ENCODE results near the gene TNFRSF9.
"Not testable (repeated sequence)": the region's sequence is repeated elsewhere in the genome, so short reads cannot be mapped to it uniquely, and the experiment has no call there.

TNFRSF9 gene

GRCh38 chr1:7970246-7970645 is 29.6 kb upstream of the TNFRSF9 start:
- no peak for DNase-seq (ENCODE audit: extremely low read depth, low read depth)
- no peak overlapping the region for H3K4me3 ChIP-seq (replicated peaks; ENCODE audit: low read depth, low read length)
- no peak for TF ChIP-seq CTCF (IDR thresholded peaks at IDR 0.05; ENCODE audit: low read depth, low read length, missing control alignments)

DNA sequence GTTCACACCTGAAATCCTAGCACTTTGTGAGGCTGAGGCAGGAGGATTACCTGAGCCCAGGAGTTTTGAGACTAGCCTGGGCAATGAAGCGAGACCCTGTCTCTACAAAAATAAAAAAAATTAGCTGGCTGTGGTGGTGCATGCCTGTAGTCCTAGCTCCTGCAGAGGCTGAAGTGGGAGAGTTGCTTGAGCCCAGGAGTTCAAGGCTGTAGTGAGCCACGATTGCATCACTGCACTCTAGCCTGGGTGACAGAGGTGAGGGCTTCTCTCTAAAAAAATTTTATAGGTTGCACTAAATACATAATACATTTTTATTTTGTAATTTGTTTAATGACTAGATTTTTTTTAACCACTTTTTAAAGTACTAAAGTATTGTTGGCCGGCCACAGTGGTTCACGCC is 27.0 kb upstream of the TNFRSF9 start:
- no peak overlapping the region for H3K4me3 ChIP-seq (replicated peaks; ENCODE audit: low read depth, low read length)
- DNase-seq (ENCODE audit: extremely low read depth, low read depth) = no peak
- no peak for TF ChIP-seq CTCF (IDR thresholded peaks at IDR 0.05; ENCODE audit: low read depth, low read length, missing control alignments)

DNA sequence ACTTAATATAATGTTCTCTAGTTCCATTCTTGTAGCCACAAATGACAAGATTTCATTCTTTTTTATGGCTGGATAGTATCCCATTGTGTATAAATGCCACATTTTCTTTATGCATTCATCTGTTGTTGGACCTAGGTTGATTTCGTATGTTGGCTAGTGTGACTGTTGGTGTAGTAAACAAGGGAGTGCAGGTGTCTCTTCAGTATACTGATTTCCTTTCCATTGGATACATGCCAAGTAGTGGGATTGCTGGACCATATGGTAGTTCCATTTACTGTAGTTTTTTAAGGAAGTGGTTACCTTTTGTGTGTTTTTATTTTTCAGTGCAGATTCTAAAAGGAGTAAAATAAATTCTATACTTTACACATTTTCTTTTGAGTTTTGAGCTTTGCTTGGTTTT is 26.6 kb upstream of the TNFRSF9 start:
- TF ChIP-seq CTCF (IDR thresholded peaks at IDR 0.05; ENCODE audit: low read depth, low read length, missing control alignments) = no peak
- H3K4me3 ChIP-seq (replicated peaks; ENCODE audit: low read depth, low read length) = no peak overlapping the region
- no peak for DNase-seq (ENCODE audit: extremely low read depth, low read depth)

DNA sequence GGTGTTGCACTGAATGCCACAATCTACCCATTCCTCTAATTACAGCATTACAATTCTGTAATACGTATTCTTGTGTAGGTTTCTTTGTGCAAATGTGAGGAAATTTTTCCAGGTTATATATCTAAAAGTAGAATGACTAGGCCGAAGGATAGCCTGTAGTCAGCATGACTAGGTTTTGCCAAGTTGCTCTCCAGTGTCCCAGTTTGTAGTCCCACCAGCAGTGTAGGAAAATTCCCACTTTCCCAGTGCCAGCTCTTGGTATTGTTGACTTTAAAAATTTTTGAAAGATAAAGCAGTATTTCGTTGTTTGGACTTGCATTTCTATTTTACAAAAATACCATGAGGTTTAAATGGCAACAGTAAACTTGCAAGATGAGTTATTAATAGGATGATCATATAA is 23.8 kb upstream of the TNFRSF9 start:
- TF ChIP-seq CTCF (IDR thresholded peaks at IDR 0.05; ENCODE audit: low read depth, low read length, missing control alignments) = no peak
- no peak for DNase-seq (ENCODE audit: extremely low read depth, low read depth)
- H3K4me3 ChIP-seq (replicated peaks; ENCODE audit: low read depth, low read length) = no peak overlapping the region

GRCh38 chr1:7963841-7964240 is 23.2 kb upstream of the TNFRSF9 start:
- H3K4me3 ChIP-seq (replicated peaks; ENCODE audit: low read depth, low read length); DNase-seq (ENCODE audit: extremely low read depth, low read depth): not testable (repeated sequence)

DNA sequence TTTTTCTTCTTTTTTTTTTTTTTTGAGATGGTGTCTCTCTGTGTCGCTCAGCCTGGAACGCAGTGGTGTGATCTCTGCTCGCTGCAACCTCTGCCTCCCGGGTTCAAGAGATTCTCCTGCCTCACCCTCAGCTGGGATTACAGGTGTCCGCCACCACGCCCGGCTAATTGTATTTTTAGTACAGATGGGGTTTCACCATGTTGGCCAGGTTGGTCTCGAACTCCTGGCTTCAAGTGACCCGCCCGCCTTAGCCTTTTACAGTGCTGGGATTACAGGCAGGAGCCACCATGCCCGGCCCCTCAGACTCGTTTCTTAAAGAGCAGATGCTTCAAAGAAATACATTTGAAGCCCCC is 22.7 kb upstream of the TNFRSF9 start:
- H3K4me3 ChIP-seq (replicated peaks; ENCODE audit: low read depth, low read length) = peak overlapping the region; percentile 83; the same call in 1 of the 2 replicates
- not testable (repeated sequence) for DNase-seq (ENCODE audit: extremely low read depth, low read depth)

- DNase-seq (ENCODE audit: extremely low read depth, low read depth) = no peak
- TF ChIP-seq CTCF (IDR thresholded peaks at IDR 0.05; ENCODE audit: low read depth, low read length, missing control alignments) = no peak
- H3K4me3 ChIP-seq (replicated peaks; ENCODE audit: low read depth, low read length) = peak overlapping the region; percentile 83
Measured at GRCh38 chr1:7962636-7963377, 22.2 kb upstream of the TNFRSF9 start.

DNA sequence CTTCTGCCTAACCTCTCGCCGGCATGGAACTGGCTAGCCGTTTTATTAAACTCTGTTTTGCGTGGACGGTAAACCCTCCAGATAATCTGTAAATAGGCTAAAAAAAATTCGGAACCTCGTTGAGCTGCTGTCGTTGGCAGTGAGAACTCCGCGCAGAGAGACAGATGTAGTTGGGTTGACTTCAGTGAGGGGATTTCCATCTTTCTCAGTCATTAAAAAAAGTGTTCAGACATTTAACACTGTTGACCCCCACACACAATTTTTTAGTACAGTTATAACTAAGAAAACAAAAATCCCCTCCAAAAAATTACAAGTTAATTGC is 21.3 kb upstream of the TNFRSF9 start:
- no peak for TF ChIP-seq CTCF (IDR thresholded peaks at IDR 0.05; ENCODE audit: low read depth, low read length, missing control alignments)
- H3K4me3 ChIP-seq (replicated peaks; ENCODE audit: low read depth, low read length) = peak overlapping the region; percentile 83
- no peak for DNase-seq (ENCODE audit: extremely low read depth, low read depth)
